Brain microvascular endothelial cell (primary cell): Measurements from ENCODE around the gene GRM5.

Experiments
- DNase-seq: peaks from one replicate; pipeline ENCODE4 v3.0.0-alpha.2; 2020
- H3K27ac ChIP-seq: fragments of 250-450 bp; sonication (Bioruptor Pico); 2 replicates; pipeline ENCODE4 v1.5.1; 2020; ENCODE audit warnings: mild to moderate bottlenecking, moderate library complexity
- H3K27me3 ChIP-seq: fragments of 250-450 bp; sonication (Bioruptor Pico); replicated peaks from 2 replicates; pipeline ENCODE4 v1.5.1; 2020; ENCODE audit warnings: mild to moderate bottlenecking
- H3K36me3 ChIP-seq: fragments of 250-450 bp; sonication (Bioruptor Pico); replicated peaks from 2 replicates; pipeline ENCODE4 v1.5.1; 2020; ENCODE audit warnings: mild to moderate bottlenecking
- H3K4me3 ChIP-seq: 2 replicates; pipeline ENCODE4 v1.5.1; 2011; ENCODE audit warnings: low read depth, mild to moderate bottlenecking, control low read depth, low read length, moderate library complexity
- CTCF ChIP-seq: IDR thresholded peaks from 2 replicates; pipeline ENCODE4 v1.5.1; 2011; ENCODE audit warnings: low read depth, mild to moderate bottlenecking, moderate library complexity, low read length, control low read depth, inconsistent platforms; ENCODE audit errors: missing control alignments
- in situ Hi-C: cut with HindIII; loops from 2 replicates; pipeline ENCODE4 v1.10.0; 2017; ENCODE audit warnings: low sequenced_read_pairs, low pct_ligation_motif_present

The GRM5 gene

GRCh38 chr11:88657076-88657738, 408.6 kb downstream of the GRM5 start:
- TF ChIP-seq CTCF, result no peak
- in situ Hi-C loops, result no loop called here
- Histone ChIP-seq H3K27me3 (no peaks in the 10 kb centered on the region), H3K27ac (no peak overlapping the region), H3K36me3 (no peaks in the 10 kb centered on the region), H3K4me3 (no peak overlapping the region)
- no peak for DNase-seq

- in situ Hi-C loops, result no loop called here
- no peak for DNase-seq
- TF ChIP-seq CTCF, result no peak
- no peaks in the 10 kb centered on the region for H3K36me3 ChIP-seq
- no peaks in the 10 kb centered on the region for H3K27me3 ChIP-seq
- H3K4me3 ChIP-seq, result no peak overlapping the region
- H3K27ac ChIP-seq, result no peak overlapping the region
Measured at GRCh38 chr11:88656283-88656682, 409.5 kb downstream of the GRM5 start.

- Histone ChIP-seq H3K27ac (no peak overlapping the region), H3K27me3 (no peaks in the 10 kb centered on the region), H3K4me3 (no peak overlapping the region), H3K36me3 (no peaks in the 10 kb centered on the region)
- DNase-seq, result no peak
- TF ChIP-seq CTCF, result no peak
- in situ Hi-C loops, result no loop called here
Measured at GRCh38 chr11:88655656-88656055, 410.1 kb downstream of the GRM5 start.

- H3K27me3 ChIP-seq, result no peaks in the 10 kb centered on the region
- H3K36me3 ChIP-seq, result no peaks in the 10 kb centered on the region
- in situ Hi-C loops, result no loop called here
- TF ChIP-seq CTCF, result no peak
- no peak overlapping the region for H3K4me3 ChIP-seq
- no peak for DNase-seq
- H3K27ac ChIP-seq, result no peak overlapping the region
Measured at GRCh38 chr11:88655196-88655595, 410.6 kb downstream of the GRM5 start.

GRCh38 chr11:88651556-88651955, 414.2 kb downstream of the GRM5 start:
- DNase-seq, result no peak
- no peak overlapping the region for H3K4me3 ChIP-seq
- H3K27me3 ChIP-seq, result no peaks in the 10 kb centered on the region
- no peak for TF ChIP-seq CTCF
- no peak overlapping the region for H3K27ac ChIP-seq
- in situ Hi-C loops, result no loop called here
- no peaks in the 10 kb centered on the region for H3K36me3 ChIP-seq

GRCh38 chr11:88644724-88645123, 421.1 kb downstream of the GRM5 start:
- H3K27me3 ChIP-seq, result no peaks in the 10 kb centered on the region
- TF ChIP-seq CTCF, result no peak
- in situ Hi-C loops, result no loop called here
- no peak for DNase-seq
- H3K27ac ChIP-seq, result no peak overlapping the region
- no peak overlapping the region for H3K4me3 ChIP-seq
- no peaks in the 10 kb centered on the region for H3K36me3 ChIP-seq
